HepG2 (cell line): ENCODE measurements around the gene BYSL. TPM values are rescaled to one million over a fixed set of nuclear protein-coding genes. Genes with fewer than 3 reads are reported as not detected.

Experiments
- ATAC-seq: fragments of 200-7000 bp; cut with Tn5 transposase; 3 replicates; pipeline ENCODE4 v1.9.1; 2020; ENCODE audit warnings: mild to moderate bottlenecking, moderate library complexity
- BruUV-seq: library from RNA; stranded (reverse); fragments of 400-500 nt; replicated peaks from 2 replicates; lab custom pipeline; 2021; lab: Mats Ljungman, UMichigan
- CTCF ChIA-PET: fragments of 300-600 bp; formaldehyde crosslinking; extraction: SDS; loops from one replicate; lab custom pipeline; 2021; ENCODE audit warnings: low total read pairs, inconsistent platforms, low intra/inter-chr PET ratio; lab: Yijun Ruan, JAX
- POLR2A ChIA-PET: fragments of 350-600 bp; sonication (Branson Sonifier 250); formaldehyde crosslinking; loops from one replicate; lab custom pipeline; 2020; ENCODE audit warnings: antibody characterized with exemption, inconsistent platforms; lab: Yijun Ruan, JAX
- DNase-seq: peaks from one replicate; pipeline ENCODE4 v3.0.0-alpha.2; 2015; ENCODE audit warnings: low spot score
- FAIRE-seq: peaks from 3 replicates; lab custom pipeline; 2011; peaks lifted over from hg19 to GRCh38; lab: Jason Lieb, UNC
- H2AFZ ChIP-seq: one replicate; pipeline ENCODE4 v1.6.1; 2011; ENCODE audit warnings: low read length, inconsistent platforms
- H3K27ac ChIP-seq: fragments of 300-600 bp; 3 replicates; pipeline ENCODE4 v1.8.0; 2011; ENCODE audit warnings: mixed run types, mild to moderate bottlenecking, mixed read lengths, low read length, inconsistent platforms; ENCODE audit not compliant: insufficient read depth; ENCODE audit errors: extremely low read length
- H3K27me3 ChIP-seq, 2 experiments: fragments of 200-600 bp in 1 of 2; 2 replicates in 1 of 2; 3 replicates in 1 of 2; pipeline versions ENCODE4 v1.6.0 to v1.8.0; 2011; ENCODE audit warnings: low read length in 2 of 2, mild to moderate bottlenecking in 2 of 2, moderate library complexity in 2 of 2, inconsistent platforms in 1 of 2; ENCODE audit not compliant: insufficient read depth in 2 of 2, control insufficient read depth in 1 of 2
- H3K36me3 ChIP-seq, 2 experiments: fragments of 200-600 bp in 1 of 2; replicated peaks in 1 of 2; 2 replicates in 1 of 2; 3 replicates in 1 of 2; pipeline versions ENCODE4 v1.5.1 to v1.8.0; 2011; ENCODE audit warnings: low read length in 2 of 2, inconsistent platforms in 1 of 2; ENCODE audit not compliant: insufficient read depth in 2 of 2, control insufficient read depth in 1 of 2
- H3K4me1 ChIP-seq: 2 replicates; pipeline ENCODE4 v1.5.1; 2012; ENCODE audit warnings: low read length, inconsistent platforms; ENCODE audit not compliant: insufficient read depth
- H3K4me2 ChIP-seq: 2 replicates; pipeline ENCODE4 v1.6.0; 2011; ENCODE audit warnings: low read depth, low read length, inconsistent platforms
- H3K4me3 ChIP-seq, 3 experiments: fragments of 200-600 bp in 1 of 3; sonication (generic), shearing (Covaris generic) in 1 of 3; replicated peaks in 1 of 3; 2 replicates each; pipeline ENCODE4 v1.5.1; 2011 to 2016; ENCODE audit warnings: low read length in 3 of 3, inconsistent platforms in 2 of 3, low read depth in 2 of 3, mild to moderate bottlenecking in 2 of 3, control low read depth in 1 of 3, mixed read lengths in 1 of 3; ENCODE audit not compliant: insufficient read depth in 1 of 3
- H3K79me2 ChIP-seq: one replicate; pipeline ENCODE4 v1.6.1; 2011; ENCODE audit warnings: low read length, inconsistent platforms; ENCODE audit not compliant: insufficient read depth
- H3K9ac ChIP-seq: 2 replicates; pipeline ENCODE4 v1.6.0; 2011; ENCODE audit warnings: mild to moderate bottlenecking, low read depth, low read length, inconsistent platforms; ENCODE audit not compliant: insufficient read depth
- H3K9me3 ChIP-seq: 2 replicates; pipeline ENCODE4 v1.5.1; 2012; ENCODE audit warnings: mild to moderate bottlenecking, low read length
- H4K20me1 ChIP-seq: 2 replicates; pipeline ENCODE4 v1.6.0; 2011; ENCODE audit warnings: inconsistent platforms, mild to moderate bottlenecking, low read length, moderate library complexity; ENCODE audit not compliant: insufficient read depth
- ETV5 ChIP-seq: IDR thresholded peaks from 2 replicates; pipeline ENCODE4 v1.6.1; 2018; ENCODE audit warnings: missing biosample characterization, missing genetic modification reagents, inconsistent platforms, borderline replicate concordance
- GTF2F1 ChIP-seq: fragments of 150-350 bp; IDR thresholded peaks from 2 replicates; pipeline ENCODE4 v1.6.1; 2014; ENCODE audit warnings: low read length
- HOXA9 ChIP-seq: sonication (generic); formaldehyde crosslinking; IDR thresholded peaks from 2 replicates; pipeline ENCODE4 v1.8.1; 2022; ENCODE audit warnings: missing genetic modification reagents, mild to moderate bottlenecking, moderate library complexity, borderline replicate concordance
- SIN3A ChIP-seq: IDR thresholded peaks from 2 replicates; pipeline ENCODE4 v1.6.1; 2011; ENCODE audit warnings: low read depth, mild to moderate bottlenecking, control low read depth, low read length, borderline replicate concordance
- SP4 ChIP-seq: sonication (generic); formaldehyde crosslinking; IDR thresholded peaks from 2 replicates; pipeline ENCODE4 v1.8.1; 2023; ENCODE audit warnings: mild to moderate bottlenecking, missing genetic modification reagents
- THAP11 ChIP-seq: IDR thresholded peaks from 2 replicates; pipeline ENCODE4 v1.6.1; 2016; ENCODE audit warnings: missing biosample characterization, missing genetic modification reagents
- ZNF235 ChIP-seq: sonication (generic); formaldehyde crosslinking; IDR thresholded peaks from 2 replicates; pipeline ENCODE4 v1.8.1; 2023; ENCODE audit warnings: mild to moderate bottlenecking, missing genetic modification reagents, borderline replicate concordance
- ZNF589 ChIP-seq: sonication (generic); formaldehyde crosslinking; conservative IDR thresholded peaks from 2 replicates; pipeline ENCODE4 v1.8.0; 2022; ENCODE audit warnings: mild to moderate bottlenecking, moderate library complexity, missing genetic modification reagents
- ZNF660 ChIP-seq: sonication (generic); formaldehyde crosslinking; IDR thresholded peaks from 2 replicates; pipeline ENCODE4 v1.5.1; 2020; ENCODE audit warnings: mild to moderate bottlenecking, low read depth, missing genetic modification reagents, borderline replicate concordance
- WGBS: methylation state at CpG from one replicate; pipeline ENCODE4 v1.1.6; 2017; ENCODE audit warnings: low lambda C conversion rate; 5-methylcytosine and 5-hydroxymethylcytosine counted together
- in situ Hi-C: cut with HindIII; loops from 2 replicates; pipeline ENCODE4 v1.10.0; 2017; ENCODE audit warnings: low pct_unique_long_range_greater_than_20kb; ENCODE audit not compliant: extremely low pct_ligation_motif_present
- intact Hi-C: fragments of 100-400 bp; cut with micrococcal nuclease; formaldehyde crosslinking; loops from one replicate; pipeline ENCODE4 v1.10.0; 2022; ENCODE audit not compliant: unreplicated experiment
- polyA plus RNA-seq, 8 experiments: library from polyadenylated mRNA; depleted of rRNA in 3 of 8; stranded (reverse) in 7 of 8; unstranded in 1 of 8; fragments of >200 nt; fragmentation: Illumina TruSeq in 4 of 8; extraction: Trizol in 4 of 8; gene quantifications; 2 replicates each; pipeline versions ENCODE4 v1.2.1 to v1.2.3, GENCODE V29; 2011 to 2016; ENCODE audit warnings: low read depth in 4 of 8, missing spikeins in 1 of 8, mixed read lengths in 1 of 8; ENCODE audit not compliant: insufficient read depth in 1 of 8
- total RNA-seq, 5 experiments: library from RNA; depleted of rRNA; stranded (reverse); fragments of >200 nt; fragmentation: Illumina TruSeq; extraction: Trizol; gene quantifications; 2 replicates each; pipeline ENCODE4 v1.2.3, GENCODE V29; 2016; ENCODE audit warnings: low read depth in 1 of 5
- TF ChIP-seq, protein P1 (sequence below): sonication (generic); formaldehyde crosslinking; IDR thresholded peaks from 2 replicates; pipeline ENCODE4 v1.4.0; 2020; ENCODE audit warnings: low read depth, mild to moderate bottlenecking, missing genetic modification reagents
- TF ChIP-seq, protein P2 (sequence below): sonication (generic); formaldehyde crosslinking; IDR thresholded peaks from 2 replicates; pipeline ENCODE4 v1.4.0; 2020; ENCODE audit warnings: missing genetic modification reagents
- TF ChIP-seq, protein P3 (sequence below): sonication (generic); formaldehyde crosslinking; IDR thresholded peaks from 2 replicates; pipeline ENCODE4 v1.4.0; 2020; ENCODE audit warnings: mild to moderate bottlenecking, missing genetic modification reagents

Gene BYSL
- total and polyA plus RNA-seq, 2 of the 13 experiments (the other 11 are each of a cell fraction or from before 2014, with no cell fraction given): 27.9 to 28.6 TPM

DNA sequence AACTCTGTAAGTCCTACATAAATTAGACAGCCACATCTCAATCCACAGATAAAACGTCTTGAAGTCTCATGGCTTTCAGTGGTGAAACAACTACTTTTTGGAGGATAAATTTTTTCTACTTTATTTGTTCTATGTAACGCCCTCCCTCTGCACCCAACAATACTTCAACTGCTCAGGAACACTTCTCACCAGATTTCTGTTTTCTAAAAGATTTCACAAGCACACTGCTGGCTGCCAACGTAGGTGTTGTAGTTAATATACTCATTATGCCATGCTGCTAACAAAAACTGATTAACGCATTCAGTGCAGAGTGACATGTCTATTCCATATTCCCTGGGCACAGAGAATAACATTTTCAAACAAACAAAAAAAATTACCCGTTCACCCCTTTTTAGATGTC lies 36.3 kb upstream of the BYSL start:
- FAIRE-seq: no peak
- WGBS: 89% methylated on average over 5 of the region's 5 CpGs
- BruUV-seq: no TSS peak
- no peak overlapping the region for H3K9ac ChIP-seq
- intact Hi-C loops (no loop called here), in situ Hi-C loops (no loop called here)
- H3K4me2 ChIP-seq: no peak overlapping the region
- H3K79me2 ChIP-seq: no peaks in the 10 kb centered on the region
- no peak overlapping the region for H2AFZ ChIP-seq
- no peaks in the 10 kb centered on the region for H3K36me3 ChIP-seq
- ChIA-PET CTCF (no interaction called here), POLR2A (no interaction called here)
- H3K27ac ChIP-seq: no peak overlapping the region
- no peaks in the 10 kb centered on the region for H4K20me1 ChIP-seq
- no peak for ATAC-seq
- no peaks in the 10 kb centered on the region for H3K27me3 ChIP-seq
- H3K9me3 ChIP-seq: no peaks in the 10 kb centered on the region
- peaks cover 6% of the 10 kb centered on the region for H3K4me1 ChIP-seq
- no peak for DNase-seq
- TF ChIP-seq ZNF235 (CRISPR knock-in tag): no peak
- TF ChIP-seq, protein P1, sequence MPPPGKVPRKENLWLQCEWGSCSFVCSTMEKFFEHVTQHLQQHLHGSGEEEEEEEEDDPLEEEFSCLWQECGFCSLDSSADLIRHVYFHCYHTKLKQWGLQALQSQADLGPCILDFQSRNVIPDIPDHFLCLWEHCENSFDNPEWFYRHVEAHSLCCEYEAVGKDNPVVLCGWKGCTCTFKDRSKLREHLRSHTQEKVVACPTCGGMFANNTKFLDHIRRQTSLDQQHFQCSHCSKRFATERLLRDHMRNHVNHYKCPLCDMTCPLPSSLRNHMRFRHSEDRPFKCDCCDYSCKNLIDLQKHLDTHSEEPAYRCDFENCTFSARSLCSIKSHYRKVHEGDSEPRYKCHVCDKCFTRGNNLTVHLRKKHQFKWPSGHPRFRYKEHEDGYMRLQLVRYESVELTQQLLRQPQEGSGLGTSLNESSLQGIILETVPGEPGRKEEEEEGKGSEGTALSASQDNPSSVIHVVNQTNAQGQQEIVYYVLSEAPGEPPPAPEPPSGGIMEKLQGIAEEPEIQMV (CRISPR knock-in tag): no peak
- no peak for TF ChIP-seq SIN3A
- TF ChIP-seq ZNF660 (CRISPR knock-in tag): no peak
- no peak for TF ChIP-seq GTF2F1
- TF ChIP-seq, protein P2, sequence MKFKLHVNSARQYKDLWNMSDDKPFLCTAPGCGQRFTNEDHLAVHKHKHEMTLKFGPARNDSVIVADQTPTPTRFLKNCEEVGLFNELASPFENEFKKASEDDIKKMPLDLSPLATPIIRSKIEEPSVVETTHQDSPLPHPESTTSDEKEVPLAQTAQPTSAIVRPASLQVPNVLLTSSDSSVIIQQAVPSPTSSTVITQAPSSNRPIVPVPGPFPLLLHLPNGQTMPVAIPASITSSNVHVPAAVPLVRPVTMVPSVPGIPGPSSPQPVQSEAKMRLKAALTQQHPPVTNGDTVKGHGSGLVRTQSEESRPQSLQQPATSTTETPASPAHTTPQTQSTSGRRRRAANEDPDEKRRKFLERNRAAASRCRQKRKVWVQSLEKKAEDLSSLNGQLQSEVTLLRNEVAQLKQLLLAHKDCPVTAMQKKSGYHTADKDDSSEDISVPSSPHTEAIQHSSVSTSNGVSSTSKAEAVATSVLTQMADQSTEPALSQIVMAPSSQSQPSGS (CRISPR knock-in tag): no peak
- no peak for TF ChIP-seq ZNF589 (CRISPR knock-in tag)
- no peak for TF ChIP-seq ETV5
- no peak for TF ChIP-seq SP4 (CRISPR knock-in tag)
- no peak for TF ChIP-seq HOXA9 (CRISPR knock-in tag)
- TF ChIP-seq THAP11 (CRISPR knock-in tag): no peak
- TF ChIP-seq, protein P3, sequence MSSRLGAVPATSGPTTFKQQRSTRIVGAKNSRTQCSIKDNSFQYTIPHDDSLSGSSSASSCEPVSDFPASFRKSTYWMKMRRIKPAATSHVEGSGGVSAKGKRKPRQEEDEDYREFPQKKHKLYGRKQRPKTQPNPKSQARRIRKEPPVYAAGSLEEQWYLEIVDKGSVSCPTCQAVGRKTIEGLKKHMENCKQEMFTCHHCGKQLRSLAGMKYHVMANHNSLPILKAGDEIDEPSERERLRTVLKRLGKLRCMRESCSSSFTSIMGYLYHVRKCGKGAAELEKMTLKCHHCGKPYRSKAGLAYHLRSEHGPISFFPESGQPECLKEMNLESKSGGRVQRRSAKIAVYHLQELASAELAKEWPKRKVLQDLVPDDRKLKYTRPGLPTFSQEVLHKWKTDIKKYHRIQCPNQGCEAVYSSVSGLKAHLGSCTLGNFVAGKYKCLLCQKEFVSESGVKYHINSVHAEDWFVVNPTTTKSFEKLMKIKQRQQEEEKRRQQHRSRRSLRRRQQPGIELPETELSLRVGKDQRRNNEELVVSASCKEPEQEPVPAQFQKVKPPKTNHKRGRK: no peak
- H3K4me3 ChIP-seq: no peak overlapping the region
